Ascending aorta (tissue), 2 donors: Measurements from ENCODE around the gene SLC17A8. TPM values are rescaled to one million over a fixed set of nuclear protein-coding genes. Genes with fewer than 3 reads are reported as not detected.

ENCODE experiments used
- DNase-seq, 2 donors: peaks; one replicate each; pipeline ENCODE4 v3.0.0-alpha.2; 2019; ENCODE audit warnings: low spot score in 2 of 2
- H3K27ac ChIP-seq, 2 donors: fragments of 200-600 bp; sonication (generic); one replicate each; pipeline ENCODE4 v1.5.1; 2016 to 2017; ENCODE audit warnings: mild to moderate bottlenecking in 1 of 2
- H3K27me3 ChIP-seq: fragments of 200-600 bp; sonication (generic); one replicate; pipeline ENCODE4 v1.5.1; 2017
- H3K36me3 ChIP-seq, 2 donors: fragments of 200-600 bp; sonication (generic); one replicate each; pipeline ENCODE4 v1.5.1; 2016
- H3K4me1 ChIP-seq, 2 donors: fragments of 200-600 bp; sonication (generic); one replicate each; pipeline ENCODE4 v1.5.1; 2016 to 2017; ENCODE audit warnings: mild to moderate bottlenecking in 1 of 2
- H3K4me3 ChIP-seq, 2 donors: fragments of 200-600 bp; sonication (generic); one replicate each; pipeline ENCODE4 v1.5.1; 2016 to 2017; ENCODE audit warnings: mild to moderate bottlenecking in 1 of 2
- H3K9me3 ChIP-seq, 2 donors: fragments of 200-600 bp; sonication (generic); one replicate each; pipeline ENCODE4 v1.5.1; 2016
- intact Hi-C: fragments of 100-400 bp; cut with DNase I; formaldehyde crosslinking; loops from one replicate; pipeline ENCODE4 v1.15.1; 2023
- total RNA-seq: library from RNA; depleted of rRNA; stranded (reverse); fragments of >200 nt; gene quantifications from one replicate; pipeline ENCODE4 v1.1.0, GENCODE V29; 2016
- TF ChIP-seq, protein P1 (sequence below), 3 experiments: fragments of 200-600 bp in 2 of 3; fragments of 450-650 bp in 1 of 3; sonication (generic) in 2 of 3; IDR thresholded peaks; one replicate each; pipeline ENCODE4 v1.5.1; 2016 to 2019; ENCODE audit warnings: antibody characterized with exemption in 3 of 3, mild to moderate bottlenecking in 1 of 3, moderate library complexity in 1 of 3

SLC17A8 gene
- total RNA-seq, 1 donor from 2014 or later, result not detected

DNA sequence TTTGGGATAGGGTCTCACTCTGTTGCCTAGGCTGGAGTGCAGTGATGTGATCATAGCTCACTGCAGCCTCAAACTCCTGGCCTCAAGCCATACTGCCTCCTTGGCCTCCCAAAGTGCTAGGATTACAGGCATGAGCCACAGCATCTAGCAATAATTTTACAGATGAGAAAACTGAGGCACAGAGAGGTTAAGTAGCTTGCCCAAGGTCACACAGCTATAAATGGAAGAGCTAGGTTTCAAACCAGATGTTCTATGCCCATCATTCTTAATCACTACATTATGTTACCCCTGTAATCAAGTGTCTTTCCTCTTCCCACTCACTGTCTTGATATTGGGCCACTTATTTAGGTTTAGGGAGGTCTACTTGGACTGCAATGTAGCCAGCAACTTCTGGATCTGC is 3.6 kb downstream of the SLC17A8 start:
- no peaks in the 10 kb centered on the region for H3K36me3 ChIP-seq
- no peak overlapping the region for H3K27ac ChIP-seq
- H3K27me3 ChIP-seq, result no peaks in the 10 kb centered on the region
- H3K9me3 ChIP-seq, result no peaks in the 10 kb centered on the region
- no peak for DNase-seq
- intact Hi-C loops, result no loop called here
- H3K4me1 ChIP-seq, result no peaks in the 10 kb centered on the region
- no peak overlapping the region for H3K4me3 ChIP-seq
- TF ChIP-seq, protein P1, sequence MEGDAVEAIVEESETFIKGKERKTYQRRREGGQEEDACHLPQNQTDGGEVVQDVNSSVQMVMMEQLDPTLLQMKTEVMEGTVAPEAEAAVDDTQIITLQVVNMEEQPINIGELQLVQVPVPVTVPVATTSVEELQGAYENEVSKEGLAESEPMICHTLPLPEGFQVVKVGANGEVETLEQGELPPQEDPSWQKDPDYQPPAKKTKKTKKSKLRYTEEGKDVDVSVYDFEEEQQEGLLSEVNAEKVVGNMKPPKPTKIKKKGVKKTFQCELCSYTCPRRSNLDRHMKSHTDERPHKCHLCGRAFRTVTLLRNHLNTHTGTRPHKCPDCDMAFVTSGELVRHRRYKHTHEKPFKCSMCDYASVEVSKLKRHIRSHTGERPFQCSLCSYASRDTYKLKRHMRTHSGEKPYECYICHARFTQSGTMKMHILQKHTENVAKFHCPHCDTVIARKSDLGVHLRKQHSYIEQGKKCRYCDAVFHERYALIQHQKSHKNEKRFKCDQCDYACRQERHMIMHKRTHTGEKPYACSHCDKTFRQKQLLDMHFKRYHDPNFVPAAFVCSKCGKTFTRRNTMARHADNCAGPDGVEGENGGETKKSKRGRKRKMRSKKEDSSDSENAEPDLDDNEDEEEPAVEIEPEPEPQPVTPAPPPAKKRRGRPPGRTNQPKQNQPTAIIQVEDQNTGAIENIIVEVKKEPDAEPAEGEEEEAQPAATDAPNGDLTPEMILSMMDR (IDR thresholded peaks at IDR 0.05), result no peak

DNA sequence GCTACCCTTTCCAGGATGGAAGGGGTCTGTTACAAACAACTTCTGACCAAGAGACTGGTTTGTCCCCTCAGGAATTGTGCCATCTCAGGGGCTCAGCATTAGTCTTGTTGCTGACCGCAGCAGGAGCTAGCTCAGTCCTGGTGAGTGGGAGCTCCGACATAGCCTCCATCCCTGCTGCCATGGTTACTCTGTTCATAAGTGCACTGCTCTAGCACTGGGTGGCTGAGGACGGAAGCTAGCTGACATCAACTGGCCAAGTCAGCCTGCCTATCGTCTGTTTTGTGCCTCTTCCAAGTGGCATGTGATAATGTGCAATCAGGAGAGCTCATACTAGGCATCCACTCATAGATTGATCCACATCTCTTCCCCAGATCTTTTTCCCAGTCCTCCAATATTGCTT is 7.5 kb downstream of the SLC17A8 start:
- TF ChIP-seq, protein P1 (IDR thresholded peaks at IDR 0.05), result no peak

DNA sequence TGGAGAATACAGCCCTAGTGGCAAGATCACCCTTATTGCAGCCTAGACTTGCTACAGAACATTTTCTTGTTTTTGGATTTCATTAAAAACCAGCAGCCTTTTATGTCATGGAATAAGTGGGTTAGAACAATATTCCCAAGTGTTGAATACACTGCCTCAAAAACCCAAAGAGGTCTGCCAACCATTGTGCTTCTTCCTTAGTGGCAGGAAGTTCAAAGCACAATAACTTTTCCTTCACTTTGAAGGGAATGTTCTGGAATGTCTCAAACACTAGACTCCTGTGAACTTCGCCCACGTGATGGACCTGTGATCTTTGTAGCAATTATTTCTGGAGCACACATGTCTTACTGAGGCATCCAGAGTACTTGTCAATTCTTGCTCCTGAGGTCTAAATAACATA is 8.5 kb downstream of the SLC17A8 start:
- no peaks in the 10 kb centered on the region for H3K36me3 ChIP-seq
- H3K27ac ChIP-seq, result no peak overlapping the region
- H3K9me3 ChIP-seq, result no peaks in the 10 kb centered on the region
- no peaks in the 10 kb centered on the region for H3K27me3 ChIP-seq
- H3K4me3 ChIP-seq, result no peak overlapping the region
- intact Hi-C loops, result no loop called here
- TF ChIP-seq, protein P1 (IDR thresholded peaks at IDR 0.05), result no peak
- DNase-seq, result no peak
- H3K4me1 ChIP-seq, result no peaks in the 10 kb centered on the region

More for the DNA sequence above, 7.5 kb downstream of the SLC17A8 start:
- no peak overlapping the region for H3K4me3 ChIP-seq
- no peaks in the 10 kb centered on the region for H3K36me3 ChIP-seq
- no peaks in the 10 kb centered on the region for H3K27me3 ChIP-seq
- H3K9me3 ChIP-seq, result no peaks in the 10 kb centered on the region
- intact Hi-C loops, result no loop called here
- no peak for DNase-seq
- no peaks in the 10 kb centered on the region for H3K4me1 ChIP-seq
- no peak overlapping the region for H3K27ac ChIP-seq

DNA sequence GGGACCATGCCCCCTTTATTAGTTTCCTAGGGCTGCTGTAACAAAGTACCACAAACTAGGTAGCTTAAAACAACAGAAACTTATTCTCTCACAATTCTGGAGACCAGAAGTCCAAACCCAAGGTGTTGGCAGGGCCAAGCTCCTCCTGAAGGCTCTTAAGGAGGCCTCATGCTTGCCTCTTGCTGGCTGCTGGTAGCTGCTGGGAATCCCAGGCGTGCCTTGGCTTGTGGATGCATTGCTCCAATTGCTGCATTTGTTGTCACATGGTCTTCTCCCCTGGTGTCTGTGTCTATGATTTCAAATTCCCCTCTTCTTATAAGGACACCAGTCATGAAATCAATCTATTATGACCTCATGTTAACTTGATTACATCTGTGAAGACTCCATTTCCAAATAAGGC is 11.2 kb downstream of the SLC17A8 start:
- TF ChIP-seq, protein P1 (IDR thresholded peaks at IDR 0.05), result no peak
- no peaks in the 10 kb centered on the region for H3K4me1 ChIP-seq
- intact Hi-C loops, result no loop called here
- no peak for DNase-seq
- no peaks in the 10 kb centered on the region for H3K9me3 ChIP-seq
- H3K27ac ChIP-seq, result no peak overlapping the region
- no peaks in the 10 kb centered on the region for H3K36me3 ChIP-seq
- H3K4me3 ChIP-seq, result no peak overlapping the region
- no peaks in the 10 kb centered on the region for H3K27me3 ChIP-seq

DNA sequence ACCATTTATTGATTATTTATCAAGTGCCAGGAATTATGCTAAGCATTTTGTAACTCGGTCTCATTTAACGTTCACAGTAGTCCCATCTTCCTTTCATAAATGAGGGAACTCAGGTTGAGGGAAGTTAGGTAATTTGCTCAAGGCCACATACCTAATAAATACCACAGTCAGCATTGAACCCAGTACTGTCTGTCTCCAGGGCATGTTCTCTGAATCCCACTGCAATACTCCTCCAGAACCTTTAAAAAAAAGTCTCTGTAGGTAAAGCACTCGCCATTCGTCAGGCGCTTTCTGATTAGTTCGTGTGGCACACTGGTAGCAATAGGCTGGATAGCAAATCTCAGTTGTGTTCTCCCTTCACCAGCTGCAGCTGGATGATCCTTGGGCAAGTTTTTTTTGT is 14.3 kb downstream of the SLC17A8 start:
- Histone ChIP-seq H3K36me3 (no peaks in the 10 kb centered on the region), H3K4me3 (no peak overlapping the region), H3K27ac (no peak overlapping the region), H3K27me3 (no peaks in the 10 kb centered on the region), H3K4me1 (no peaks in the 10 kb centered on the region), H3K9me3 (no peaks in the 10 kb centered on the region)
- intact Hi-C loops, result no loop called here
- TF ChIP-seq, protein P1 (IDR thresholded peaks at IDR 0.05), result no peak
- no peak for DNase-seq
